ACHN (cell line): Measurements from ENCODE around the gene H2AZ2.
"Not testable (repeated sequence)": the region's sequence is repeated elsewhere in the genome, so short reads cannot be mapped to it uniquely, and the experiment has no call there.

ENCODE experiments used
- DNase-seq: peaks from one replicate; pipeline ENCODE4 v3.0.0-alpha.2; 2015
- in situ Hi-C: cut with HindIII; loops from 2 replicates; pipeline ENCODE4 v1.10.0; 2017; ENCODE audit warnings: low sequenced_read_pairs, low pct_ligation_motif_present, low pct_unique_long_range_greater_than_20kb

H2AZ2 gene

GRCh38 chr7:44842675-44843074, 5.2 kb downstream of the H2AZ2 start:
- in situ Hi-C loops, result loop anchor here (25.0 kb wide), 1 partner anchor 255 kb away; the partner anchor contains the start of gene TMED4

GRCh38 chr7:44838751-44839150, 9.1 kb downstream of the H2AZ2 start:
- in situ Hi-C loops, result loop anchor here (25.0 kb wide), 1 partner anchor 251 kb away; the partner anchor contains the start of gene TMED4
- no peak for DNase-seq

More at GRCh38 chr7:44842675-44843074, 5.2 kb downstream of the H2AZ2 start:
- not testable (repeated sequence) for DNase-seq

GRCh38 chr7:44827567-44827966, 20.3 kb downstream of the H2AZ2 start:
- DNase-seq, result no peak
- in situ Hi-C loops, result loop anchor here (25.0 kb wide), 1 partner anchor 240 kb away; the partner anchor contains the start of gene TMED4

GRCh38 chr7:44824894-44825526, 22.9 kb downstream of the H2AZ2 start:
- in situ Hi-C loops, result loop anchor here (25.0 kb wide), 1 partner anchor 238 kb away; the partner anchor contains the start of gene TMED4
- no peak for DNase-seq

GRCh38 chr7:44823255-44823781, 24.6 kb downstream of the H2AZ2 start:
- in situ Hi-C loops, result no loop called here
- DNase-seq, result no peak

- in situ Hi-C loops, result no loop called here
- DNase-seq, result no peak
Observed at GRCh38 chr7:44819292-44819691, 28.6 kb downstream of the H2AZ2 start.

- DNase-seq, result no peak
- in situ Hi-C loops, result no loop called here
Observed at GRCh38 chr7:44814919-44815318, 33.0 kb downstream of the H2AZ2 start.

GRCh38 chr7:44811571-44811970, 36.3 kb downstream of the H2AZ2 start:
- no peak for DNase-seq
- in situ Hi-C loops, result no loop called here

GRCh38 chr7:44811093-44811492, 36.8 kb downstream of the H2AZ2 start:
- in situ Hi-C loops, result no loop called here
- peak; percentile 27 for DNase-seq

- DNase-seq, result no peak
- in situ Hi-C loops, result no loop called here
Observed at GRCh38 chr7:44808914-44809393, 38.9 kb downstream of the H2AZ2 start.

GRCh38 chr7:44805950-44806349, 41.9 kb downstream of the H2AZ2 start:
- DNase-seq, result no peak
- in situ Hi-C loops, result no loop called here

GRCh38 chr7:44803828-44804519, 43.9 kb downstream of the H2AZ2 start:
- in situ Hi-C loops, DNase-seq: not testable (repeated sequence)

GRCh38 chr7:44802418-44803025, 45.4 kb downstream of the H2AZ2 start:
- in situ Hi-C loops, result no loop called here
- no peak for DNase-seq

GRCh38 chr7:44801890-44802289, 46.0 kb downstream of the H2AZ2 start:
- in situ Hi-C loops, result no loop called here
- no peak for DNase-seq

GRCh38 chr7:44799939-44800338, 47.9 kb downstream of the H2AZ2 start:
- in situ Hi-C loops, result no loop called here
- no peak for DNase-seq

GRCh38 chr7:44798649-44799305, 49.1 kb downstream of the H2AZ2 start:
- in situ Hi-C loops, result no loop called here
- DNase-seq, result no peak

GRCh38 chr7:44797329-44798258, 50.3 kb downstream of the H2AZ2 start:
- in situ Hi-C loops, result no loop called here
- DNase-seq, result peak; percentile 93
